Activated CD8-positive, alpha-beta T cell treated with anti-CD3 and anti-CD28 coated beads for 36 hours (primary cell): ENCODE data around the gene CTSF. TPM values are rescaled to one million over a fixed set of nuclear protein-coding genes. Genes with fewer than 3 reads are reported as not detected.
A peak's percentile ranks its signal among the peaks of the same experiment; 100 is the strongest.

Experiments
- ATAC-seq: fragments of 200-7000 bp; cut with Tn5 transposase; one replicate; pipeline ENCODE4 v1.10.0; 2021; ENCODE audit warnings: mild to moderate bottlenecking, moderate library complexity
- CTCF ChIA-PET: fragments of 350-600 bp; sonication (Branson Sonifier 250); formaldehyde crosslinking; loops from one replicate; lab custom pipeline; 2021; ENCODE audit warnings: antibody characterized with exemption; lab: Charles Lee
- POLR2A ChIA-PET: fragments of 350-600 bp; sonication (Branson Sonifier 250); formaldehyde crosslinking; loops from one replicate; lab custom pipeline; 2021; ENCODE audit warnings: antibody characterized with exemption; lab: Charles Lee
- DNase-seq: peaks from one replicate; pipeline ENCODE4 v3.0.0-alpha.2; 2020
- H3K27ac Mint-ChIP-seq: one replicate; pipeline ENCODE4 v1.8.0; 2021; ENCODE audit warnings: mild to moderate bottlenecking, mixed read lengths
- H3K27me3 Mint-ChIP-seq: one replicate; pipeline ENCODE4 v1.8.0; 2021; ENCODE audit warnings: mixed read lengths
- H3K36me3 Mint-ChIP-seq: one replicate; pipeline ENCODE4 v1.8.0; 2021; ENCODE audit warnings: low read depth, mixed read lengths
- H3K4me1 Mint-ChIP-seq: one replicate; pipeline ENCODE4 v1.8.0; 2021; ENCODE audit warnings: low read depth, mixed read lengths
- H3K4me3 Mint-ChIP-seq: one replicate; pipeline ENCODE4 v1.8.0; 2021; ENCODE audit warnings: mild to moderate bottlenecking, moderate library complexity, mixed read lengths
- H3K9me3 Mint-ChIP-seq: one replicate; pipeline ENCODE4 v1.8.0; 2021; ENCODE audit warnings: mixed read lengths
- intact Hi-C: fragments of 100-400 bp; cut with micrococcal nuclease; formaldehyde crosslinking; loops from one replicate; pipeline ENCODE4 v1.10.0; 2022
- total RNA-seq, 2 experiments: library from RNA; stranded (reverse); gene quantifications; one replicate each; pipeline ENCODE4 v1.2.3, GENCODE V29; 2021
- TF ChIP-seq, protein P1 (sequence below): fragments of 200-600 bp; IDR thresholded peaks from one replicate; pipeline ENCODE4 v1.8.0; 2022; ENCODE audit warnings: antibody characterized with exemption, mild to moderate bottlenecking

Gene CTSF
- total RNA-seq, 2 experiments from 2014 or later = 0.68 to 1.3 TPM

DNA sequence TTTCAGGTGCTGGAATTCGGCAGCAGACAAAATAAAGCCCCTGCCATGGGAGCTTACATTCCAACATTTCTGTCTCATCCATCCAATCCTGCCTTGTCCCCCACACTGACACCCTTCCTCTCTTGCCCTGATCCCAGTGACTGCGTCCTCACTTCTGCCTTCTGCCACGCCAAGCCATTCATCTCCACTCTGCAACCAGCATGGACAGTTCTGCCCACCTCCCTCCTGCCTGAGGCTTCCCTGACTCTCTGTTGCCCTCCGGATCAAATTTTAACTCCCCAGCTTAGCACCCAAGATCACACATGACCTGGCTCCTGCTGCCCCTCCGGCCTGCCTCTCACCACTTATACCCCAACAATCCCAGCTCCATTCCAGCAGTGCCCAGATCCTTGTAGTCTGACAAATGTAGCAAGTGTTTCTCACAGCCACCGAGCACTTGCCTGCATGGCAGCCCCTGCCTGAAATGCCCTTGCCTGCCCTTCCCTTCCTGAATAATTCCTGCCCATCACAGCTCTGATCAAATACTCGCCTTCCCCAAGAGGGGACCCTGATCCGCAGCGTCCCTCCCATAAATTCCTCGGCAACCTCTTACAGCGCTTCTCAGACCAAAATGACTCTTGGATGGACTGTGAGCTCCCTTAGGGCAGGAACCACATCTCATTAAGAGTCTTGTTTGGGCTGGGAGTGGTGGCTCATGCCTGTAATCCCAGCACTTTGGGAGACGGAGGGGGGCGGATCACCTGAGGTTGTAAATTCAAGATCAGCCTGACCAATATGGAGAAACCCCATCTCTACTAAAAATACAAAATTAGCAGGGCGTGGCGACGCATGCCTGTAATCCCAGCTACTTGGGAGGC lies 19.4 kb downstream of the CTSF start:
- ChIA-PET CTCF (no interaction called here), POLR2A (interaction anchor here (0.9 to 1.7 kb wide), 4 partner anchors 13 to 92 kb away, joined by 3 to 6 read pairs (median 3); partner anchors contain the start of gene CTSF)
- intact Hi-C loops = loop anchor here (10.0 kb wide), 2 partner anchors 64 to 126 kb away; partner anchors contain the start of genes DPP3 and RBM4B
- peaks cover 8% of the 10 kb centered on the region for H3K4me1 Mint-ChIP-seq
- H3K27ac Mint-ChIP-seq = no peak overlapping the region
- DNase-seq (no peak), ATAC-seq (no peak)
- H3K27me3 Mint-ChIP-seq = no peaks in the 10 kb centered on the region
- no peaks in the 10 kb centered on the region for H3K9me3 Mint-ChIP-seq
- H3K36me3 Mint-ChIP-seq = peaks cover 3% of the 10 kb centered on the region
- no peak overlapping the region for H3K4me3 Mint-ChIP-seq
- TF ChIP-seq, protein P1, sequence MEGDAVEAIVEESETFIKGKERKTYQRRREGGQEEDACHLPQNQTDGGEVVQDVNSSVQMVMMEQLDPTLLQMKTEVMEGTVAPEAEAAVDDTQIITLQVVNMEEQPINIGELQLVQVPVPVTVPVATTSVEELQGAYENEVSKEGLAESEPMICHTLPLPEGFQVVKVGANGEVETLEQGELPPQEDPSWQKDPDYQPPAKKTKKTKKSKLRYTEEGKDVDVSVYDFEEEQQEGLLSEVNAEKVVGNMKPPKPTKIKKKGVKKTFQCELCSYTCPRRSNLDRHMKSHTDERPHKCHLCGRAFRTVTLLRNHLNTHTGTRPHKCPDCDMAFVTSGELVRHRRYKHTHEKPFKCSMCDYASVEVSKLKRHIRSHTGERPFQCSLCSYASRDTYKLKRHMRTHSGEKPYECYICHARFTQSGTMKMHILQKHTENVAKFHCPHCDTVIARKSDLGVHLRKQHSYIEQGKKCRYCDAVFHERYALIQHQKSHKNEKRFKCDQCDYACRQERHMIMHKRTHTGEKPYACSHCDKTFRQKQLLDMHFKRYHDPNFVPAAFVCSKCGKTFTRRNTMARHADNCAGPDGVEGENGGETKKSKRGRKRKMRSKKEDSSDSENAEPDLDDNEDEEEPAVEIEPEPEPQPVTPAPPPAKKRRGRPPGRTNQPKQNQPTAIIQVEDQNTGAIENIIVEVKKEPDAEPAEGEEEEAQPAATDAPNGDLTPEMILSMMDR = no peak

DNA sequence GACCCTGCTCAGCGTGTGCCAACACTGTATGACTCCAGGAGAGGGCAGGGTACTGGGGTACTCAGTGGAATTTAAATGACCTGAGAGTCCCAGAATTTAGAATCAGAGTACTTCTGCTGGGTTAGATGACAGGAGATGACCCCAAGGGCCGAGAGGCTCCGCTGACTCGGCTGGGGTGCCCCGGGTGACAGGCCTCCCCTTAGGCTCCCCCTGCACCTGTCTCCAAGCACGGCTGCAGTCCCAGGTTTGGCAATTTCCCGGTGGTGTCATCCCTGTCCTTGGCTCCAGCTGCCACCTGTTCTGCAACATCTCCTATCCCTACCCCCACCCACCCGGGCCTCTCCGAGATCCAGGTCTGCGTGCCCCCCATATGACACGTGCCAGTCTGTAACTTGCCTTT lies 20.4 kb downstream of the CTSF start:
- CTCF ChIA-PET = no interaction called here
- no peak overlapping the region for H3K27ac Mint-ChIP-seq

DNA sequence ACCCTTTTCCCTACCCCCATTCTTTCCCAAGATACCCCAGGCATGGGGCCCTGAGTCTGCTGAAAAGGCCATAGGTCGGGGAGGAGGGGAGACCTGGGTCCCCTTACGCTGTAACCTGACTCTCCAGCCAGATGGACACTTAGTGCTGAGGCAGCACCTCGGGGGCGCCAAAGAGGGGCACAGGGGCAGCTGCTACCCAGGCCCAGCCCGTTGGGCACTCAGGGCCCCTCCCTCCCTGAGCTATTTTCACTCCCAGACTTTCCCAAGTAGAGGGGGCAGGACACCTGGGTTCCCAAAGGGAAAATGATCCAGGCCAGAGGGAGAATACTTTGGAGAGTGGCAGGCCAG lies 20.8 kb downstream of the CTSF start:
- Mint-ChIP-seq H3K4me3 (no peak overlapping the region), H3K36me3 (peaks cover 3% of the 10 kb centered on the region), H3K27me3 (no peaks in the 10 kb centered on the region), H3K4me1 (peaks cover 17% of the 10 kb centered on the region), H3K9me3 (no peaks in the 10 kb centered on the region), H3K27ac (no peak overlapping the region)
- ChIA-PET POLR2A (no interaction called here), CTCF (no interaction called here)
- TF ChIP-seq, protein P1 = no peak
- no peak for ATAC-seq
- intact Hi-C loops = loop anchor here (10.0 kb wide), 2 partner anchors 63 to 127 kb away; partner anchors contain the start of genes DPP3 and RBM4B
- no peak for DNase-seq

More for the DNA sequence above, 20.4 kb downstream of the CTSF start:
- H3K36me3 Mint-ChIP-seq = peaks cover 3% of the 10 kb centered on the region
- no peaks in the 10 kb centered on the region for H3K27me3 Mint-ChIP-seq
- no peak for DNase-seq
- no peaks in the 10 kb centered on the region for H3K9me3 Mint-ChIP-seq
- ATAC-seq = no peak
- intact Hi-C loops = loop anchor here (10.0 kb wide), 2 partner anchors 63 to 127 kb away; partner anchors contain the start of genes DPP3 and RBM4B
- H3K4me3 Mint-ChIP-seq = no peak overlapping the region
- H3K4me1 Mint-ChIP-seq = peaks cover 16% of the 10 kb centered on the region
- TF ChIP-seq, protein P1 = no peak
- POLR2A ChIA-PET = interaction anchor here (0.9 kb wide), 1 partner anchor 14 kb away, joined by 3 read pairs; no protein-coding TSS in a partner anchor

DNA sequence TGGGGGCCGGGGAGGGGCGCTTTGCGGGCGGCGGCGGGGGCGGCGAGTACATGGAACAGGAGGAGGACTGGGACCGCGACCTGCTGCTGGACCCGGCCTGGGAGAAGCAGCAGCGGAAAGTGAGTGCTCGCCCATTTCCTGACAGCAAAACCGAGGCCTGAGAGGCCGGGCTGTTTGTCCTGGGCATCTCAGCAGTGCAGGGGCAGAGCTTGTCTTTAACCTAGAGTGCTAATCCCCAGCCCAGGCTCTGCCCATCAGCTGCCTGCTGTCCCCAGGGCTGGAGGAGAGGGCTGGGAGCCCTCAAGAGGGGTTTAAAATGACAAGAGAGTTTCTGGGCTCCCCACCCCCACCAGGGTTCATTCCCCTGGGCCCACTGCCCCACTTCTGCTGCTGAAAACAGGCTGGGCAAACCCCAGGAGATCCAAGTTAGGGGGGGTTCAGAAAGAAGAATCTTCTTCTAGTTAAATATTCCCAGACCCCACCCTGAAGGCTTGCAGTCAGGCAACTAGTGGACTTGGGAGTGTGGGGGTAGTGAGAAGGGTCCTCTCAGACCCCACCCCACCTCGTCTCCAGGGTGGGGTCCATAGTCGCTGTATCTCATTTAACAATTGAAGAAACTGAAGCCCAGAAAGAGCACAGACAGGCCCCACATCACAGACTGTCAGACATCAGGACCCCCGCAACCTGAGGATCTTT lies 21.3 kb downstream of the CTSF start:
- TF ChIP-seq, protein P1 = no peak
- Mint-ChIP-seq H3K9me3 (no peaks in the 10 kb centered on the region), H3K4me3 (peak overlapping the region; percentile 85), H3K4me1 (peaks cover 17% of the 10 kb centered on the region), H3K36me3 (peaks cover 3% of the 10 kb centered on the region), H3K27me3 (no peaks in the 10 kb centered on the region), H3K27ac (no peak overlapping the region)
- no peak for ATAC-seq
- ChIA-PET CTCF (interaction anchor here (1.0 to 2.8 kb wide), 3 partner anchors 15 to 131 kb away, joined by 3 to 23 read pairs (median 4); partner anchors contain the start of gene RBM4B), POLR2A (interaction anchor here (0.5 to 2.5 kb wide), 6 partner anchors 69 to 669 kb away, joined by 3 to 21 read pairs (median 4); partner anchors contain the start of genes RBM14, RBM4 and RBM4B)
- DNase-seq = no peak
- intact Hi-C loops = loop anchor here (10.0 kb wide), 2 partner anchors 62 to 128 kb away; partner anchors contain the start of genes DPP3 and RBM4B
